Hepatocyte (in vitro differentiated cells): ENCODE data around the gene DUSP11.

ENCODE experiments used
- EZH2 ChIP-seq: fragments of 200-600 bp; sonication (generic); IDR thresholded peaks from 2 replicates; pipeline ENCODE4 v1.6.1; 2016; ENCODE audit warnings: antibody characterized with exemption, mild to moderate bottlenecking, borderline replicate concordance
- EZH2phosphoT487 ChIP-seq: fragments of 200-600 bp; sonication (generic); IDR thresholded peaks from one replicate; pipeline ENCODE4 v1.6.1; 2018; ENCODE audit warnings: antibody characterized with exemption, mild to moderate bottlenecking, low read depth, moderate library complexity; ENCODE audit not compliant: unreplicated experiment, severe bottlenecking
- TF ChIP-seq, protein P1 (sequence below): fragments of 200-600 bp; sonication (generic); IDR thresholded peaks from 2 replicates; pipeline ENCODE4 v1.5.1; 2016; ENCODE audit warnings: antibody characterized with exemption, mild to moderate bottlenecking; ENCODE audit not compliant: poor library complexity

DNA sequence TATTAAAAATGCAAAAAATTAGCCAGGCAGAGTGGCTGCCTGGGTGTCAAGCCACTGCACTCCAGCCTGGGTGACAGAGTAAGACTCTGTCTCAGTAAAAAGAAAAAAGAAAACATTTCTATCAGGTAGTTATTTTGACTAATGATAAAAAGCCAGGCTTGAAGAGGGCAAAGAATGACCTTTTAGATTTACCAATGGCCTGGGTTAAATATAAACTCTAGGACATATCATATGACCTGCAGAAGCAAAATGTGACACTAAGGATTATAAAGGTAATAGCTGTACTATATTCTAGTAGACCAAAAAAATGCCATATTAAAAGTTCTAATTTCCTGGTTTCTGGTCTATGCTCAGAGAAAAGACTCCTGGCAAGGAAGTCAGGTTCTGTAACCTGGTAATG lies 32.7 kb upstream of the DUSP11 start:
- TF ChIP-seq, protein P1, sequence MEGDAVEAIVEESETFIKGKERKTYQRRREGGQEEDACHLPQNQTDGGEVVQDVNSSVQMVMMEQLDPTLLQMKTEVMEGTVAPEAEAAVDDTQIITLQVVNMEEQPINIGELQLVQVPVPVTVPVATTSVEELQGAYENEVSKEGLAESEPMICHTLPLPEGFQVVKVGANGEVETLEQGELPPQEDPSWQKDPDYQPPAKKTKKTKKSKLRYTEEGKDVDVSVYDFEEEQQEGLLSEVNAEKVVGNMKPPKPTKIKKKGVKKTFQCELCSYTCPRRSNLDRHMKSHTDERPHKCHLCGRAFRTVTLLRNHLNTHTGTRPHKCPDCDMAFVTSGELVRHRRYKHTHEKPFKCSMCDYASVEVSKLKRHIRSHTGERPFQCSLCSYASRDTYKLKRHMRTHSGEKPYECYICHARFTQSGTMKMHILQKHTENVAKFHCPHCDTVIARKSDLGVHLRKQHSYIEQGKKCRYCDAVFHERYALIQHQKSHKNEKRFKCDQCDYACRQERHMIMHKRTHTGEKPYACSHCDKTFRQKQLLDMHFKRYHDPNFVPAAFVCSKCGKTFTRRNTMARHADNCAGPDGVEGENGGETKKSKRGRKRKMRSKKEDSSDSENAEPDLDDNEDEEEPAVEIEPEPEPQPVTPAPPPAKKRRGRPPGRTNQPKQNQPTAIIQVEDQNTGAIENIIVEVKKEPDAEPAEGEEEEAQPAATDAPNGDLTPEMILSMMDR = no peak
- no peak for TF ChIP-seq EZH2phosphoT487
- no peak for TF ChIP-seq EZH2
